ENCODE measurements around the gene UHRF1.
"Not testable (repeated sequence)": the region's sequence is repeated elsewhere in the genome, so short reads cannot be mapped to it uniquely, and the experiment has no call there.

The UHRF1 gene

DNA sequence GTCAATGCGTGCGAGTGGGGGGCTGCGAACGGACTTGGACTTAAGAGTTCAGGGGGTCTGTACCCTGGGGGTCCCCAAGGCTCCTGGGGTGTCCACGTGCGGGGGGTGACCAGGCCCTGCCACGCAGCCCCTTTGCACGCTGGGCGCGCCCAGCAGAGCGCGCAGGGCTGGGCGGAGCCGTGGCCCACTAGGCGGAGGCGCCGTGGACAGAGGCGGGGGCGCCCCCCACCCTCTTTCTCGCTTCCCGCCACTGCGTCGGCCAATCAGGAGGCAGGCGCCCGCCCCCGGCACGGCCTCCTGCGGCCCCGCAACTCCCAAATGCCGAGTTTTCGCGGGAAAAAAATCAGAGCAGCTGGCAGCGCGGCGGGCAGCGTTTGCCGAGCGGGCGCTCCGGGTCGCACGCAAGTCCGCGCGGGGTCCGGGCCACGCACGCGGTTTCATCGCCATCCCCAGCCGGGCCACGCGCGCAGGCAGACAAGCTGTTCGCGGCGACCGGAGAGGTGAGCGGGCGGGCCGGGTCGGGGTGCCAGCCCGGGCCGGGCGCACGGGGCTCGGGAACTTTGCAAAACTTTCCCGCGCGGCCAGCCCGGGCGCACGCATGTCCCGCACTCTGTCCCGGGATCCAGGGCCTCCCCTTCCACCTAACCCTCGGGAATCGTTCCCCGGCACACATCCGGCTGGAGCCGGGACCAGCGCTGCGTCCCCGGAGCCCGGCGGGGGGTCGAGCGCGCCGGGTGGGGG, at the start of gene UHRF1:
UHRF1 (plus strand) TSS at position 346 of the 741 bp plus-strand sequence. CDS start 1,385 bp downstream, outside the sequence.
- no peak for DNase-seq (ENCODE audit: low read depth, low spot score)

DNA sequence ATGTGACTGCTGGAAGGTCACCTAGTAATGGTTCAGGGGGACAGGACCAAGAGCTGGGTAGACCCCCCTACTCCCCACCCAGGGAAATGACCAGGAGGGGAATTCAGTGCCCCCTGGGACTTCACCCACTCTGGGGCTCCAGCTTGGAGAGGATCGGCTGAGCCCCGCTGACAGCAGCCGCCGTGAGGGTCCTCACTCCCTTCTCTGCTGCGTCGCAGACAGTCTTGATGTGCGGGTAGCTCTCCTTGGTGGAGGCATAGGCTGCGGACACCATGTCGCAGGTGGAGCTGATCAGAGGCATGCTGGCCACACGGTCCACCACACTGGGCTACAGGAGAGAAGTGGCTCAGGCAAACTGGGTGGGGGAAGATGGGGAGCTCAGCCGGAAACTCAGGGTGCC, 49.6 kb upstream of the UHRF1 start:
- no peak for DNase-seq (ENCODE audit: low read depth, low spot score)

DNA sequence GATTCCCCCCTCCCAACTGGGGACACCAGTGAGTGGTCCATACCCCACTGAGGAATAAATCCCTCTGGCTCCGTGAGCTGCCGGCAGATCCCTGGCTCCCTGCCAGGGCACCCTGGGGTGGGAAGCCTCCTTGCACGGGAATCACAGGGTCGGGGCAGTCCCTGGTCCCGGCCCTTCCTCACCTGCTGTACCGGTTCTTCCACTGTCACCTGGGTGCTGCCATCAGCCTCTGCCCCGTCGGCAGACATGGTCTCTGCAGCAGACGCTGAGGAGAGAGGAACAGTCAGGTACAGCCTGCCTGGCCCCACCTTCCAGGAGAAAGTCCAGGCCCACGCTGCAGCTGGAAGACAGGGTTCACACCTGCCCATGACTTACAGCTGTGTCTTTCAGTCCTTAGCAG, 48.2 kb upstream of the UHRF1 start:
- no peak for DNase-seq (ENCODE audit: low read depth, low spot score)

DNA sequence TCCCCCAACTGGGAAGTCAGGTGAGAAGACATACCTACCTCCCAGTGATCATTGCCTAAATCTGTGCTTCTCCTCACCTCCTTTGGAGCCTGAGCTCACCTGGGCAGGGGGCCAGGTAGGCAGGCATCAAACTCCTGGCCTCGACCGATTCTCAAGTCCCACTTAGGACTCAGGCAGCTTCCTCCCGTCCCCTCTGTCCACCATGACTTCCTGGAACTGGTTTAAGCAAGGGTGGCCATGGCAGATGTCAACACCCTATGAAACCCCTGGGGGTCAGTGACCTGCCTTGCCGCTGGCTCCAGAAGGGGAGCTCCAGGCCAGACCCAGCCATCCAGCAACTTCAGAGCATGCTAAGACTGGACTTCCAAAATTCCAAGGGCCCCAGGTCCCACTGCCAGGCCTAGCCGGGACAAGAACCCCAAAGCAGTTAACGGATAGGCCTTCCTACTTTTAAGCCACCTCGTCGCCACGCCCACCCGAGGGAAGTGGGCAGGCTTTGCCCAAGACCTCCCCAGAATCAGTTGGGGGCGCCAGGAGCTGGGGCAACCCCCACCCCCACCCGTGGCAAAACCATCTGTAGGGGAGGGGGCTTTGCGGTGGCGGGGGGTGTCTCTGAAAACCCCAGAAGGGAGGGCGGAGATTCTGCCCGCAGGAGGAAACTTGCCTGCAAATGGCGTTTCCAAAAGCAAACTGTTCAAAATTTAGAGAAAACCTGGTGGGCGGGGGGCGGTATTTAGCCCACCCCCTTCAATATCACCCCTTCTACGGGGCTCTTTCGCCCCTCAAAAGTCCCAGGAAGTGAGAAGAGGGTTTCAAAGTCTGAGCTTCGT, 42.5 kb upstream of the UHRF1 start:
- no peak for DNase-seq (ENCODE audit: low read depth, low spot score)

DNA sequence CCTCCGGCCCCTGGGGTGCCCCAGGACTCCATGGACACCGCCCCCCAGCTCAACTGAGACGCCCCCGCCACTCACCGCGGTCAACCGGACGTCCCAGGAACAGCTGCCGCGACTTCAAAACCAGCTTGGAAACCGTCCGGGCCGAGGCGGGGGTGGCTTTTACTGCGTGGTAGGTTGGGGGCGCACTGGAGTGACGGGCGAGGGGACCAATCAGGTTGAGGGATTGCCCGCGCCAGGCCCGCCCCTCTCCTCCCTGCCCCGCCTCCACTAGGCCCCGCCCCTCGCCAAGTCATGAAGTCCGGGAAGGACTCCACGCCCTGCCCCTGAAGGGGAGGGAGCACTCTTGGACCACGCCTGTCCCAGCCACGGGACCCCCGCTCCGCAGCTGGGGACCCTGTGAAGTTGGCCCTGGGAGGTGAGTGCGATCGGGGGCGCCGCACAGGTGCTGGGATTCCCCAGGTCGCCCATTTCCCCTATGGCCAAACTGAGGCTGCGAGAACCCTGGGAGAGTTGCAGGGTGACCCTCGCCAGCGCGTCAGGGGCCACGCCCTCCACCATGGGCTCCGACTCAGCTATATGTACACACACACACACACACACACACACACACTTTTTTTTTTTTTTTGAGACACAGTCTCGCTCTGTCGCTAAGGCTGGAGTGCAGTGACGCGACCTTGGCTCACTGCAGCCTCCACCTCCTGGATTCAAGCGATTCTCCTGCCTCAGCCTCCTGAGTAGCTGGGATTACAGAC, 41.6 kb upstream of the UHRF1 start, which contains the start of gene PLIN3:
PLIN3 (minus strand) TSS at position 134 of the 752 bp plus-strand sequence. CDS start 6,273 bp downstream, outside the sequence.
- DNase-seq (ENCODE audit: low read depth, low spot score), result peak; percentile 76

DNA sequence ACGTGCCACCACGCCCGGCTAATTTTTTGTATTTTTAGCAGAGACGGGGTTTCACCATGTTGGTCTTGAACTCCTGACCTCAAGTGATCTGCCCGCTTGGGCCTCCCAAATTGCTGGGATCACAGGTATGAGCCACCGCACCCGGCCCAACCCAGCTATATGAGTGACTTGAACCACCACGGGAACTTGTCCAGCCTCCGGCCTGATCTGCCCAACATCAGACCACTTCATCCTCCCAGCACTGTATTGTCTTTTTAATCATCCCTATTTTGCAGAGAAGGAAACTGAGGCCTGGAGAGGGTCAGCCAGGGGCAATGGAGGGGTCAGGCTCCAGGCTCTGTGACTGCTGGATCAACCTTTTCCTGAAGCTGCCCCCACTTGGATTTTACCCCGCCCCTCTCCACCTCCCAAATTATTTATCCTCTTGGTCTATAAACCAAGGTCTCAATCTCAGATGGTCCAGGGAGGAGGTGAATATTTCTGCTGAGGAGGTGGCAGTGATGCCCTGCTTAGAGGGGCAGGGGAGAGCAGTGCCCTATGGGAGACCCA, 40.9 kb upstream of the UHRF1 start:
- DNase-seq (ENCODE audit: low read depth, low spot score), result no peak

DNA sequence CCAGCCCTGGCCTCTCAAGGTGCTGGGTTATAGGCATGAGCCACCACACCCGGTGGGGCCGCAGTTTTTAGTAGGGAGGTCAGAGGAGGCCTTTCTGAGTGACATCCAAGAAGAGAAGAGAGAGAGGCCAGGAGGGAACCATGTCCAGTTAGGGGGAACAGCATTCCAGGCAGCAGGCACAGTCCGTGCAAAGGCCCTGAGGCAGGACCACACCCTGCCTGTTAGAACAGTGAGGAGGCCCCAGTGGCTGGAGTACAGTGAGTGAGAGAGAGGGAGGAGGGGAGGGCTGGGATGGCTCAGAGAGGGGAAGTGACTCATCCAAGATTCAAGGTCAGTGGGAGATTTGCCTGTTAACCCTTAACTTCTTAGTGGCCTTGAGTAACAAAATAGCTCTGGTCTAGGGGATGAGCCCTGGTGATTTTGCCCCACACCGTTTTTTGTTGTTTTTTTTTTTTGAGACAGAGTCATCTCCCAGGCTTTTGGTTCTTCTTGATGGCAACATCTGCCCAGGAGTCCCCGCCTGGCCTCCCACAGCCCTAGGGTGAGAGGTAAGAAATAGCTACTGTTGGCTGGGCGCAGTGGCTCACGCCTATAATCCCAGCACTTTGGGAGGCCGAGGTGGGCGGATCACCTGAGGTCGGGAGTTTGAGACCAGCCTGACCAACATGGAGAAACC, 39.1 kb upstream of the UHRF1 start:
- DNase-seq (ENCODE audit: low read depth, low spot score), result peak; percentile 40

DNA sequence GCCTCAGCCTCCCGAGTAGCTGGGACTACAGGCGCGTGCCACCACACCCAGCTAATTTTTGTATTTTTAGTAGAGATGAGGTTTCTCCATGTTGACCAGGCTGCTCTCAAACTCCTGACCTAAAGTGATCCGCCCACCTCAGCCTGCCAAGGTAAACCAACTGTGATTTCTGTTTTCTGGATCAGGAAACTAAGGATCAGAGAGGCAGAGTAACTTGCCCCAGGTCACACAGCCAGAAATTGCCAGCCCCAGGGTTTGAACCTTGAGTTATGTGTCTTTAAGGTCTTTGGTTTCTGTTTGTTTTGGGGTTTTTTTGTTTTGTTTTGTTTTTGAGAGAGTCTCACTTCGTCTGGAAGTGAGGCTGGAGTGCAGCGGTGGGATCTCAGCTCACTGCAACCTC, 37.6 kb upstream of the UHRF1 start:
- DNase-seq (ENCODE audit: low read depth, low spot score), result no peak

DNA sequence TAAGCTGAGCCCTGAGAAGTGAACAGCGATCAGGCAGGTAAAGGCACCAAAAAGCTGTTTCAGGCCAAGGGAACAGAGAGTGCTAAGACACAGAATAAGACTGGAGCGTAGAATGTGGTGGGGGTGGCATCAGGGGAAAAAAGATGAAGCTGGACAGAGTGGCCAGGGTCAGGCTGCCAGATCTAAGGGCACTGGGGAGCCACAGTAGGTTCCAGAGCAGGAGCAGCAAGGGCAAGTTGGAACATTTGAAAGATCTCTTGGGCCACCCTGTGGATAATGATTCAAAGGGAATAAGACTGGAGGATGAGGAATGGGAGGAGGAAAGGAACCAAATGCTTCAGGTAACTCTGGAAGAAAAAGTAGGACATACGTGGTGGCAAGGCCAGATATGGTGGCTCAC, 35.4 kb upstream of the UHRF1 start:
- no peak for DNase-seq (ENCODE audit: low read depth, low spot score)

DNA sequence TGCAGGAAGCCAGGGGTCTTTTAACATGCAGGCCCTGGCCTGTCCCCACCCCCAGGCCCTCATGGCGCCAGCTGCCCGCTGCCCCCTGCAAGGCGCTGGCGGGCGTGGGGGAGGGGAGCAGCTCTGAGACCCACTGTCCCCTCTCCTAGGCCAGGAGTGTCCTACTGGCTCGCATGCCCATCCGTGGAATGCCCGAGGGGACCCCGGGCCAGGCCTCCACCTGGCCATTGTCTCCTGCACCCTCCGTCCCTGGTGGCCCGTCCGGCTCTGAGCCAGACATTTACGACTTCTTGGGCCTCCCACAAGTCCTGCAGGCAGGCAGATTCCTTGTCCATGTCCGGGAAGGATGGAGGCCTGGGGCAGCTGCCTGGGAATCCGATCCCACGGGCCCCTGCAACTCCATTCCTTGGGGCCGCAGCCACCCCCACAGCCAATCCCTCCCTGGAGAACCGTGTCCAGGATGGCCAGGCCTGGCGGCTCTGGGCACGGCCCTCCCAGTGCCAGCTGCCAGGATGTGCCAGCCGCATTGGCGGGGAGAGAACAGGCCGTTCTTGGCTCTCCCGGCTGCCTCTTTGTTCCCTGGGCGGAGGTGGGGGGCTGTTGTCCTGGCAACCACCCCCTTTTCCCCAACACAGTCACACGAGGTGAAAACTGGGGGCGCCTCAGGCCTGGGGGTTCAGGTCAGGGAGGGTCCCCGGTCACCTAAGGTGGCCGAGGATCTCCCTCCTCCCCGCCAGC, 31.4 kb upstream of the UHRF1 start:
- no peak for DNase-seq (ENCODE audit: low read depth, low spot score)

DNA sequence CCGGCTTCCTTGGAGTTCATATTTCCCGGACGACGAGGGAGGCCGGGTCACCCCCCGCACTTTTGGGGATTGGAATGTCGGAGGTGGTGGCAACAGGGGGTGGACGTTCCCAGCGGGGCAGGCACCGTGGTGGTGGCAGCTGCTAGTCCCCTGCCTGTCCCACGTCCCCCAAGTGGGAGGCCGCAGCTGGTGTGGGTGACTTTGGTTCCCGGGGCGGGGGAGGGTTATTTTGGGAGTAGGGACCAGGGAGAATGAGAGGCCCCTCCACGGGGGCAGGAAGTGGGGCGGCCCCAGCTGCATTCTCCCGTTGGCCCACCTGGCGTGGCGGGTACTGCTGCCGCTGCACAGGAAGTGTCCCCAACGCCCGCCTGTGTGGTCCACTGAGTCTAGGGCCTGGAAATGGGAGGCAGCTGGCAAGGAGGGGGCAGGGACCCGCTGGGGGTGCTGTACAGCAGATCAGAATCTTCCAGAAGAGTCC, 30.8 kb upstream of the UHRF1 start:
- DNase-seq (ENCODE audit: low read depth, low spot score), result no peak

DNA sequence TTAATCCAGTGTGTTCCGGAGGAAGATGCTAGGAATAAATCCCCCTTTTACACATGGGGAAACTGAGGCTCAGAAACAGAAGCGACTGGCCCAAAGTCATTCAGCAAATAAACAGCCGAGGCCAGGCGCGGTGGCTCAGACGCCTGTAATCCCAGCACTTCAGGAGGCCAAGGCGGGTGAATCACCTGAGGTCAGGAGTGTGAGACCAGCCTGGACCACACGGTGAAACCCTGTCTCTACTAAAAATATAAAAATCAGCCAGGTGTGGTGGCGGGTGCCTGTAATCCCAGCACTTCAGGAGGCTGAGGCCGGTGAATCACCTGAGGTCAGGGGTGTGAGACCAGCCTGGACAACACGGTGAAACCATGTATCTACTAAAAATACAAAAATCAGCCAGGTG, 30.3 kb upstream of the UHRF1 start:
- no peak for DNase-seq (ENCODE audit: low read depth, low spot score)

DNA sequence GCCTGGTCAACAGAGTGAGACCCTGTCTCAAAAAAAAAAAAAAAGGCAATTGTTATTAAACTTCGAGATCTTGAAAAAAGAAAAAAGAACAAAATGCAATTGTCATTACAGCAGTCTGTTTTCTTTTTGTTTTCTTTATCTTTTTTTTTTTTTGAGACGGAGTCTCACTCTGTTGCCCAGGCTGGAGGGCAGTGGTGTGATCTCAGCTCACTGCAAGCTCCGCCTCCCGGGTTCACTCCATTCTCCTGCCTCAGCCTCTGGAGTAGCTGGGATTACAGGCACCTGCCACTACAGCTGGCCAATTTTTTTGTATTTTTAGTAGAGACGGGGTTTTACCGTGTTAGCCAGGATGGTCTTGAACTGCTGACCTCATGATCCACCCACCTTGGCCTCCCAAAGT, 26.4 kb upstream of the UHRF1 start:
- DNase-seq (ENCODE audit: low read depth, low spot score), result not testable (repeated sequence)

DNA sequence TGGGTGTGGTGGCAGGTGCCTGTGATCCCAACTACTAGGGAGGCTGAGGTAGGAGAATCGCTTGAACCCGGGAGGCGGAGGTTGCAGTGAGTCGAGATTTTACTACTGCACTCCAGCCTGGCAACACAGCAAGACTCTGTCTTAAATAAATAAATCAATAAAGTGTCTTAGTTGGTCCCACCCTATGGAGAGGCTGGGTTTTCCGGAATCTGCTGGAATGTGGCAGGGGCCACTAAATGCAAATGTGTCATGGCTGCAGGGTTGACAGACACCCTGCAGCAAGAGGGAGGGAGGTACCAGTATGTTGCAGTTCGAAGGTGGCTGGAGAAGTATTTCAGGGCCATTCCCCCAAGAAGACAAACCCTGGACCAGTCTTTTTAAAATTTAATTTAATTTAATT, 24.3 kb upstream of the UHRF1 start:
- not testable (repeated sequence) for DNase-seq (ENCODE audit: low read depth, low spot score)

DNA sequence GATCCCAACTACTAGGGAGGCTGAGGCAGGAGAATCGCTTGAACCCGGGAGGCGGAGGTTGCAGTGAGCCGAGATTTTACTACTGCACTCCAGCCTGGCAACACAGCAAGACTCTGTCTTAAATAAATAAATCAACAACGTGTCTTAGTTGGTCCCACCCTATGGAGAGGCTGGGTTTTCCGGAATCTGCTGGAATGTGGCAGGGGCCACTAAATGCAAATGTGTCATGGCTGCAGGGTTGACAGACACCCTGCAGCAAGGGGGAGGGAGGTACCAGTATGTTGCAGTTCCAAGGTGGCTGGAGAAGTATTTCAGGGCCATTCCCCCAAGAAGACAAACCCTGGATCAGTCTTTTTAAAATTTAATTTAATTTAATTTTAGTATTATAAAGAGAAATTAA, 21.5 kb upstream of the UHRF1 start:
- DNase-seq (ENCODE audit: low read depth, low spot score), result not testable (repeated sequence)

DNA sequence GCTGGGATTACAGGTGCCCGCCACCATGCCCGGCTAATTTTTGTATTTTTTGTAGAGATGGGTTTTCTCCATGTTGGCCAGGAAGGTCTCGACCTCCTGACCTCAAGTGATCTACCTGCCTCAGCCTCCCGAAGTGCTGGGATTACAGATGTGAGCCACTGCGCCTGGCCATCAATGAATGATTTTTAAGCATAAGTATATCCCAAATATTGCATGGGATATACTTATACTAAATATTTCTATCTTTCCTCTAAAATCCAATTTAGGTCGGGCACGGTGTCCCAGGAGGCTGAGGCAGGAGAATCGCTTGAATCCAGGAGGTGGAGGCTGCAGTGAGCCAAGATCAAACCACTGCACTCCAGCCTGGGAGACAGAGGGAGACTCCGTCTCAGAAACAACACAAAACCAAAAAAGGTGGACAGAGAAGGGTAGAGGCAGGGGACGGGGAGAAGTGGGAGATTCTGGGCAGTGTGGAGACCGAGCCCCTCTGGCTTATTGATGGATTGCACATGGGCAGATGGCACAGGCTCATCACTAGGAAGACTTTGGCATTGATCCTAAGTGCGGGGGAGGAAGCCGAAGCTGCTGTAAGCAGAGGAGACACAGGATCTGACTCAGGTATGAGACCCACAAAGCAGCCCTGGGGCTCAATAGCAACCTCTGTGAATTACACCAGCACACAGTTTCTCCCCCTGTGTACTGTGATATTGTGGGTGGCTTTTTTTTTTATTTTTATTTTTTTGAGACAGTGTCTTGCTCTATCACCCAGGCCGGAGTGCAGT, 20.1 kb upstream of the UHRF1 start:
- no peak for DNase-seq (ENCODE audit: low read depth, low spot score)

DNA sequence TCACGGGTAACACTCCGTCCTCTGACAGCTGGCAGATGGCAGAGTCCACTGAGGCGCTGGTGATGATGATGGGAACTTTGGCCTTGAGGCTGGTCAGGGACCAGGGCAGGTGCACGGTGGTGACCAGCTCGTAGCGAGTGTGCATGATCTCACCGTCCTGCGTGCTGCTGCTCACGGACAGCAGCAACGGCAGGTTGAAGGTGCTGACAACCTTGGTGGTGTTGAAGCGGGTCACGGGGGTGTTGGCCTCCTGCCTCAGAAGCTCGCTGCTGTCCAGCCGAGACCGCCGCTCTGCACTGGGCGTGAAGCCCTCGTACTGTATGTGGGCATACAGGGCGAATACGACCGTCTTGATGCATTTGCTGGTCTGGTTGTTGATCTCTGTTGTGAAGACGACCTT, 18.2 kb upstream of the UHRF1 start:
- DNase-seq (ENCODE audit: low read depth, low spot score), result no peak

DNA sequence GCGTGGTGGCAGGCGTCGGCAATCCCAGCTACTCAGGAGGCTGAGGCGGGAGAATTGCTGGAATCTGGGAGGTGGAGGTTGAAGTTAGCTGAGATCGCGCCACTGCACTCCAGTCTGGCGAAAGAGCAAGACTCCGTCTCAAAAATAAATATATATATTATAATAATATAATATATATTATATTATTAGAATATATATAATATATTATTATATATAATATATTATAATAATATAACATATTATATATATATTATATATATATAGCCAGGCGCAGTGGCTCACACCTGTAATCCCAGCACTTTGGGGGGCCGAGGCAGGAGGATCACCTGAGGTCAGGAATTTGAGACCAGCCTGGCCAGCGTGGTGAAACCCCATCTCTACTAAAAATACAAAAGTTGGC, 16.3 kb upstream of the UHRF1 start:
- DNase-seq (ENCODE audit: low read depth, low spot score), result not testable (repeated sequence)

DNA sequence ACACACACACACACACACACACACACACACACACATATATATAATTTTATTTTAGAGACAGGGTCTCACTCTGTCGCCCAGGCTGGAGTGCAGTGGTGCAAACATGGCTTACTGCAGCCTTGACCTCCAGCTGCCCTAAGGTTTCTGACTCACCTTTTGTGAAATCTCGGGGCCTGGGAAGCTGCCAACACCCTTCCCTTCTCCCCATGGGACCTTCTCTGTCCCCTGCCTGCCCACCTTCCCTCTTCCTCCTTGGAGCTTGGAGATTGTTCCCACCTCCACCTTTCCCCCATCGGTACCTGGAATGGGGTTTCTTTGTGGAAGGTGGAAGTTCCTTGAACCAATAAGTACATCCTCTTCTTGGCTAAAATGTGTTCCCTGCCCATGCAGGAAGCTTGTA, 12.9 kb upstream of the UHRF1 start:
- no peak for DNase-seq (ENCODE audit: low read depth, low spot score)

DNA sequence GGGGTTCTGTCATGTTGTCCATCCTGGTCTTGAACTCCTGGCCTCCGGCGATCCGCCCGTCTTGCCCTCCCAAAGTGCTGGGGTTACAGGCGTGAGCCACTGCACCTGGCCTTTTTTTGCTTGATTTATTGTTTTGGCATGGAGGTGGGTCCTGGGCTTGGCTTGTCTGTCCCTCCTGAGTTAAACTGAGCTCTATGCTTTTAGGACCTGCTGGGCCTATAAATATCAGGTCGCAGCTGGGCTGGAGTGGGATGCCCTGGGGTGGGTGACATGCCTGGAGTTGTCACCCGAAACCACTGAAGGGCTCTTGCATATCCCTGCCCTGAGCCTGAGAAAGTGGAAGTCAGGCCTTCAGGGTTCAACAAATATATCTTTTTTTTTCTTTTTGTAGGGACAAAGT, 12.2 kb upstream of the UHRF1 start:
- no peak for DNase-seq (ENCODE audit: low read depth, low spot score)
